ENCODE results near the gene TTN.

Gene TTN

DNA sequence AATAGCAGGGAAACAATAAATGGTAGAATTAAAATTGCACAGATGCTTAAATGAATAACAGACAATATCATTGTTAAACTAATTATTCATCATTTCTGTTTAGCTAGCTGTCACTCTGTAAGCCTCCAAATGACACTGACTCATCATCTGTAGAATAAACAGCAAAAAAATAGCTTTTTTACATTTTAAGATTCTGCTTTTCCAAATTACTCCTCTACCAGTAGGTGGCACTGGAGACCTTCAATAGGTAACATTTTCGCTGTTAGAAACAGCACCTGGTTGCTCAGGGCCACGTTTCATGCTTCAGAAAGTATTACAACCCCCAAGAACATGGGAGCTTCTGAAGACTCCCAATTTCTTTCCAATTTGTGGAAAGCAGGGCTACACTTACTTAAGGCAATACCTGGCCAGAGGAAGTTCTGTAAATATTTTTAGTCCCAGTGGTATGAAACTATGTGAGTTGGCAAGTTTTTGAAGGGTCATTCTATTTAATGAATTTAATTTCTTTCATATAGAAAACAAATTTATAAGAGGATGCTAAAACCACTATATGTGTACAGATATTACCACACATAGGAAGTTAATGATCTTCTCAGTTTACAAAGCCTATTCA, 45.4 kb downstream of the TTN start:
- H3K4me3 ChIP-seq (ENCODE audit: low read depth, low read length), result no peak overlapping the region
- TF ChIP-seq, protein P1, sequence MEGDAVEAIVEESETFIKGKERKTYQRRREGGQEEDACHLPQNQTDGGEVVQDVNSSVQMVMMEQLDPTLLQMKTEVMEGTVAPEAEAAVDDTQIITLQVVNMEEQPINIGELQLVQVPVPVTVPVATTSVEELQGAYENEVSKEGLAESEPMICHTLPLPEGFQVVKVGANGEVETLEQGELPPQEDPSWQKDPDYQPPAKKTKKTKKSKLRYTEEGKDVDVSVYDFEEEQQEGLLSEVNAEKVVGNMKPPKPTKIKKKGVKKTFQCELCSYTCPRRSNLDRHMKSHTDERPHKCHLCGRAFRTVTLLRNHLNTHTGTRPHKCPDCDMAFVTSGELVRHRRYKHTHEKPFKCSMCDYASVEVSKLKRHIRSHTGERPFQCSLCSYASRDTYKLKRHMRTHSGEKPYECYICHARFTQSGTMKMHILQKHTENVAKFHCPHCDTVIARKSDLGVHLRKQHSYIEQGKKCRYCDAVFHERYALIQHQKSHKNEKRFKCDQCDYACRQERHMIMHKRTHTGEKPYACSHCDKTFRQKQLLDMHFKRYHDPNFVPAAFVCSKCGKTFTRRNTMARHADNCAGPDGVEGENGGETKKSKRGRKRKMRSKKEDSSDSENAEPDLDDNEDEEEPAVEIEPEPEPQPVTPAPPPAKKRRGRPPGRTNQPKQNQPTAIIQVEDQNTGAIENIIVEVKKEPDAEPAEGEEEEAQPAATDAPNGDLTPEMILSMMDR (IDR thresholded peaks at IDR 0.05; ENCODE audit: borderline replicate concordance, insufficient read depth, low read depth, low read length), result peak; percentile 63; the same call in 1 of the 2 replicates

DNA sequence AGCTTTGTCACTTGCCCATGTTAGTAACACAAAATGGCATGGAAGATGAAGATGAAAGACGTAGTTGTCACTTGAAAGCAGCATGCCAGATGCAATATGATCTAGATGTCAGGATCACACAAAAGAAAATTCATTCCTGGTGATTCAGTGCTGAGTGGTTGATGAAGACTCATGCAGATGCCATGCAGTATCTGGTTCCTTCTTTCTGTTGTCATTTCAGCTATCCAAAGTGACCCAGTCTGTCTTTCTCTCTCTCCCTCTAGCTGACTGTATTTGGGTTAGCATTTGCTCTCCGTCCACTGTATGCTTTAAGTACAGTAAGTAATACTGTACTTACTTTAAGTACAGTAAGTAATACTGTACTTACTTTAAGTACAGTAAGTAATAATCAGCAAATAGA, 50.4 kb downstream of the TTN start:
- TF ChIP-seq, protein P1 (IDR thresholded peaks at IDR 0.05; ENCODE audit: borderline replicate concordance, insufficient read depth, low read depth, low read length), result no peak
- H3K4me3 ChIP-seq (ENCODE audit: low read depth, low read length), result no peak overlapping the region

DNA sequence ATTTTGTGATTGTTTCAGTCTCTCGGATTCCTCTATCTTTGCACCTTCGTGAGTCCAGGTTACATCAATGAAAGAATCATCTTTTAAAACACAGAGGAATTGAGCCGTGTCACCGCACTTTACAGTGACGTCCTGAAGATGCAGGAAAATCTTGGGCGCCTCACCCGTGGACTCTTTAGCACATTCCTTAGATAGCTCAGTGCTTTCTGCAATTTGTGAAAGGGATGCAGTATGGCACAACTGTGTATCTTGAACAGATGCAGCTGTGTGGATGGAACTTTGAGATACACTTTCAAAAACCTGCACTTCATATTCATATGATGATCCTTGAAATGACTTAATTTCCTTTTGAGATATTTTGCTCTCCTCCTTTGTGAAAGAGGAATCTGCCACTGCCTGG, 50.9 kb downstream of the TTN start:
- TF ChIP-seq, protein P1 (IDR thresholded peaks at IDR 0.05; ENCODE audit: borderline replicate concordance, insufficient read depth, low read depth, low read length), result no peak
- H3K4me3 ChIP-seq (ENCODE audit: low read depth, low read length), result no peak overlapping the region

DNA sequence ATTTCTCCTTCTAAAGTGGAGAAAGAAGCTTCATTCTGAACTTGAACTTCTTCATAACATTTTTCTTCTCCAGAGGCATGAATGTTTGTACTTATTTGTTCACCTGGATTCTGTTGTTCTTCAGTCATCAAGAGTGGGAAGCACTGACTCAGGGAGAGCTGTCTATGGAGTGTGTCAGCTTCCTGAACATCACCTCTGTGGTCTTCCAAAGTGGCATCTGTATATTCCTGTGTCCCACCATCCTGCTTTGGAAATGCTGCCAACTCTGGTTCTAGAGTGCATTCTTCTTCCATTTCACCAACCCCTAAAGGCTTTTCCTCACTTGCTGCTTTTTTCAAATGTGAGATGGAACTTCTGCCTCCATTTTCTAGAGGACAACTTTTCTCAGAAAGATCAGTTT, 59.5 kb downstream of the TTN start:
- H3K4me3 ChIP-seq (ENCODE audit: low read depth, low read length), result no peak overlapping the region
- TF ChIP-seq, protein P1 (IDR thresholded peaks at IDR 0.05; ENCODE audit: borderline replicate concordance, insufficient read depth, low read depth, low read length), result no peak

DNA sequence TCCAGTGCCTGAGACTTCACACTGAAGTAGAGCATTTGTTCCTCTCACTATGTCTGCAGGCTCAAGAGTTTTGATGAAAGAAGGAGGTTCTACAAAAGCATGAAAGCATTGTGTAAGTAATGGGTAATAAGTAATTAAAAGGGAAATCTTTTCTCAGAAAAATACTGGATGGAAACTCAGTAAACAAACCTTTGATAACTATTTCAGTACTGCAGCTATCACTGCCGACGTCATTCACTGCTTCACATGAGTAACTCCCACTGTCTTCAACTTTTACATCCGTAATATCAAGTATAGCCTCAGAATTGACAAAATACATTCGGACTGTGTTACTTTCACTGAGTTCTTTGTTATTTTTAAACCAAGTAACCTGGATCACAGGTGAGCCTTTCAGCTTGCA, 72.7 kb downstream of the TTN start:
- TF ChIP-seq, protein P1 (IDR thresholded peaks at IDR 0.05; ENCODE audit: borderline replicate concordance, insufficient read depth, low read depth, low read length), result no peak
- H3K4me3 ChIP-seq (ENCODE audit: low read depth, low read length), result no peak overlapping the region

DNA sequence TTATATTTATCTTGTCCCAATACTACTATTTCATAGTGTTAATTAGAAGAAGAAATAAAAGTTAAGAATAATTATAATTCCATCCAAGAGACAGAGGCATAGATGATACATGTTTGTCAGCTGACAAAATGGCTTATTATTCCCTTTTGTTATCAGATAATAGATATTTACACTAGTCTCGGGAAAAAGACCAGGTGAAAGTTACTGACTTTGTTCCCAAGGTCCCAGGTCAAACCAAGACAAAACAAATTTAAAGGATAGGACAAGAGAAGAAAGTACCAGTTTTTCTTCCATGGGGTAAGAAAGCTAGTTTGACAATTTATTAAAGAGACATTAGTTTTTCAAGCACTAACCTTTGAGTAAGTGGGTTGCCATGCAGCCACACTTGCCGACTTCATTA, 73.2 kb downstream of the TTN start:
- H3K4me3 ChIP-seq (ENCODE audit: low read depth, low read length), result no peak overlapping the region
- TF ChIP-seq, protein P1 (IDR thresholded peaks at IDR 0.05; ENCODE audit: borderline replicate concordance, insufficient read depth, low read depth, low read length), result no peak

DNA sequence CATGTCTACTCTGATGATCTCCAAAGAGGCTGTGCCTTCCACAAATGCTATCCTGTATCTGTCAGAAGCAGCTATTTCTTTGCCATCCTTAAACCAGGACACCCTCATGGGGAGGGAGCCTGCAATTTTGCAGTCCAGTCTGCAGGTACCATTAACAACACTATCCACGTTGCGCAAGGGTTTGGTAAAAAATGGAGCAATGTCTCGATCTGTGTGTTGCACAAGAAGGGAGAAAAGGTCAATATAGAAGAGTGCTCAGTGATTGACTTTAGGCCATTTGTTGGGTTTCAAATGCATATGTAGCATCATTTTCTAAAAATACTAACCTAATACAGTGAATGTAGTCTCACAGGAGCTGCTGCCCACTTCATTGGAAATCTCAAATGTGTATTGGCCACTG, 74.3 kb downstream of the TTN start:
- TF ChIP-seq, protein P1 (IDR thresholded peaks at IDR 0.05; ENCODE audit: borderline replicate concordance, insufficient read depth, low read depth, low read length), result no peak
- no peak overlapping the region for H3K4me3 ChIP-seq (ENCODE audit: low read depth, low read length)

Measured in GM12875 (cell line).